Peyer's patch (tissue), 4 donors: ENCODE measurements around the gene CLIP4. TPM values are rescaled to one million over a fixed set of nuclear protein-coding genes. Genes with fewer than 3 reads are reported as not detected.
A peak's percentile ranks its signal among the peaks of the same experiment; 100 is the strongest.

ENCODE experiments used
- DNase-seq, 3 donors: peaks; one replicate each; pipeline ENCODE4 v3.0.0-alpha.2; 2017 to 2019
- H3K27ac ChIP-seq, 4 donors: fragments of 200-600 bp; sonication (generic); one replicate each; pipeline ENCODE4 v1.5.1; 2016 to 2019
- H3K27me3 ChIP-seq, 2 donors: fragments of 200-600 bp; sonication (generic); one replicate each; pipeline ENCODE4 v1.5.1; 2019
- H3K36me3 ChIP-seq, 3 donors: fragments of 200-600 bp; sonication (generic); one replicate each; pipeline ENCODE4 v1.5.1; 2016 to 2019
- H3K4me1 ChIP-seq, 4 donors: fragments of 200-600 bp; sonication (generic); one replicate each; pipeline ENCODE4 v1.5.1; 2016 to 2019
- H3K4me3 ChIP-seq, 4 donors: fragments of 200-600 bp; sonication (generic); 1 replicate in 3 of 4; 2 replicates in 1 of 4; pipeline ENCODE4 v1.5.1; 2016 to 2019; ENCODE audit warnings: mild to moderate bottlenecking in 1 of 4
- H3K9me3 ChIP-seq, 4 donors: fragments of 200-600 bp; sonication (generic); one replicate each; pipeline ENCODE4 v1.5.1; 2016 to 2019; ENCODE audit warnings: mild to moderate bottlenecking in 1 of 4
- CTCF ChIP-seq, 6 experiments: fragments of 450-650 bp in 4 of 6; fragments of 200-600 bp in 2 of 6; sonication (generic) in 1 of 6; IDR thresholded peaks; one replicate each; pipeline ENCODE4 v1.5.1; 2017 to 2019; ENCODE audit warnings: antibody characterized with exemption in 6 of 6, mild to moderate bottlenecking in 3 of 6, moderate library complexity in 1 of 6
- POLR2A ChIP-seq, 2 donors: fragments of 450-650 bp; IDR thresholded peaks; one replicate each; pipeline ENCODE4 v1.5.1; 2017; ENCODE audit warnings: antibody characterized with exemption in 2 of 2, mild to moderate bottlenecking in 2 of 2, moderate library complexity in 2 of 2
- total RNA-seq, 4 donors: library from RNA; depleted of rRNA; stranded (reverse); fragments of >200 nt; gene quantifications; one replicate each; pipeline ENCODE4 v1.1.0, GENCODE V29; 2016

CLIP4 gene
- total RNA-seq, 4 donors from 2014 or later: 7.0 to 40.4 (median 16.9) TPM

- Histone ChIP-seq H3K36me3 (no peaks in the 10 kb centered on the region), H3K4me1 (no peaks in the 10 kb centered on the region), H3K27ac (no peak overlapping the region), H3K27me3 (no peaks in the 10 kb centered on the region), H3K9me3 (no peaks in the 10 kb centered on the region), H3K4me3 (no peak overlapping the region)
- no peak for TF ChIP-seq CTCF (IDR thresholded peaks at IDR 0.05)
- no peak for TF ChIP-seq POLR2A (IDR thresholded peaks at IDR 0.05)
- peak in 1 of 3 donors; percentile 19 for DNase-seq
Observed at GRCh38 chr2:29226808-29227207, 111.6 kb downstream of the CLIP4 start.

- no peak overlapping the region for H3K4me3 ChIP-seq
- no peaks in the 10 kb centered on the region for H3K36me3 ChIP-seq
- no peak overlapping the region for H3K27ac ChIP-seq
- no peaks in the 10 kb centered on the region for H3K27me3 ChIP-seq
- DNase-seq: peak in 1 of 3 donors; percentile 37
- H3K4me1 ChIP-seq: no peaks in the 10 kb centered on the region
- no peaks in the 10 kb centered on the region for H3K9me3 ChIP-seq
- no peak for TF ChIP-seq POLR2A (IDR thresholded peaks at IDR 0.05)
- TF ChIP-seq CTCF (IDR thresholded peaks at IDR 0.05): no peak
Observed at GRCh38 chr2:29227935-29228675, 112.9 kb downstream of the CLIP4 start.

GRCh38 chr2:29228947-29229346, 113.7 kb downstream of the CLIP4 start:
- Histone ChIP-seq H3K4me1 (no peaks in the 10 kb centered on the region), H3K27me3 (no peaks in the 10 kb centered on the region), H3K36me3 (no peaks in the 10 kb centered on the region), H3K4me3 (no peak overlapping the region), H3K27ac (no peak overlapping the region), H3K9me3 (no peaks in the 10 kb centered on the region)
- TF ChIP-seq CTCF (IDR thresholded peaks at IDR 0.05) (no peak), POLR2A (IDR thresholded peaks at IDR 0.05) (no peak)
- DNase-seq: no peak

- DNase-seq: no peak
- TF ChIP-seq POLR2A (IDR thresholded peaks at IDR 0.05) (no peak), CTCF (IDR thresholded peaks at IDR 0.05) (no peak)
- no peaks in the 10 kb centered on the region for H3K27me3 ChIP-seq
- no peak overlapping the region for H3K27ac ChIP-seq
- no peaks in the 10 kb centered on the region for H3K36me3 ChIP-seq
- H3K9me3 ChIP-seq: no peaks in the 10 kb centered on the region
- no peaks in the 10 kb centered on the region for H3K4me1 ChIP-seq
- no peak overlapping the region for H3K4me3 ChIP-seq
Observed at GRCh38 chr2:29229640-29230039, 114.4 kb downstream of the CLIP4 start.

- no peaks in the 10 kb centered on the region for H3K9me3 ChIP-seq
- H3K4me3 ChIP-seq: no peak overlapping the region
- no peak for DNase-seq
- H3K27me3 ChIP-seq: no peaks in the 10 kb centered on the region
- no peaks in the 10 kb centered on the region for H3K4me1 ChIP-seq
- TF ChIP-seq CTCF (IDR thresholded peaks at IDR 0.05): no peak
- TF ChIP-seq POLR2A (IDR thresholded peaks at IDR 0.05): no peak
- H3K36me3 ChIP-seq: no peaks in the 10 kb centered on the region
- H3K27ac ChIP-seq: no peak overlapping the region
Observed at GRCh38 chr2:29232041-29232440, 116.8 kb downstream of the CLIP4 start.
